Transverse colon (tissue), 4 donors: ENCODE data around the gene INPPL1. TPM values are rescaled to one million over a fixed set of nuclear protein-coding genes. Genes with fewer than 3 reads are reported as not detected.

ENCODE experiments used
- DNase-seq: peaks from one replicate; pipeline ENCODE4 v3.0.0-alpha.2; 2019
- H3K27ac ChIP-seq, 4 donors: fragments of 200-600 bp; sonication (generic); 2 replicates each; pipeline ENCODE4 v1.5.1; 2016 to 2018; ENCODE audit warnings: inconsistent platforms in 4 of 4
- H3K27me3 ChIP-seq: fragments of 200-600 bp; sonication (generic); 2 replicates; pipeline ENCODE4 v1.5.1; 2017; ENCODE audit warnings: inconsistent platforms
- H3K36me3 ChIP-seq, 4 donors: fragments of 200-600 bp; sonication (generic); 2 replicates each; pipeline ENCODE4 v1.5.1; 2017 to 2019; ENCODE audit warnings: inconsistent platforms in 4 of 4
- H3K4me1 ChIP-seq, 4 donors: fragments of 200-600 bp; sonication (generic); 2 replicates each; pipeline ENCODE4 v1.5.1; 2017 to 2020; ENCODE audit warnings: inconsistent platforms in 4 of 4
- H3K4me3 ChIP-seq, 4 donors: fragments of 200-600 bp; sonication (generic); 1 replicate in 1 of 4; 2 replicates in 3 of 4; pipeline versions ENCODE4 v1.5.1 to v1.6.1; 2017 to 2019; ENCODE audit warnings: inconsistent platforms in 4 of 4
- H3K9me3 ChIP-seq, 2 donors: fragments of 200-600 bp; sonication (generic); 2 replicates each; pipeline ENCODE4 v1.5.1; 2017 to 2019; ENCODE audit warnings: inconsistent platforms in 2 of 2
- EP300 ChIP-seq: sonication (generic); formaldehyde crosslinking; IDR thresholded peaks from one replicate; pipeline ENCODE4 v1.6.1; 2017; ENCODE audit warnings: antibody characterized with exemption, low read depth
- POLR2A ChIP-seq: fragments of 450-650 bp; IDR thresholded peaks from one replicate; pipeline ENCODE4 v1.6.1; 2016; ENCODE audit warnings: antibody characterized with exemption, mild to moderate bottlenecking, moderate library complexity
- POLR2AphosphoS5 ChIP-seq, 3 donors: sonication (generic); formaldehyde crosslinking; IDR thresholded peaks; one replicate each; pipeline ENCODE4 v1.6.1; 2016; ENCODE audit warnings: antibody characterized with exemption in 3 of 3
- WGBS, 2 donors: methylation state at CpG; one replicate each; pipeline ENCODE4 v1.1.5; 2018; ENCODE audit warnings: low coverage in 1 of 2; 5-methylcytosine and 5-hydroxymethylcytosine counted together
- in situ Hi-C, 4 donors: fragments of 200-750 bp; cut with MboI; loops; one replicate each; pipeline versions ENCODE4 v1.15.0 to v1.15.1; 2017; ENCODE audit warnings: low sequenced_read_pairs in 3 of 4, low pct_ligation_motif_present in 1 of 4, low pct_unique_long_range_greater_than_20kb in 1 of 4
- intact Hi-C: fragments of 100-400 bp; cut with DNase I; formaldehyde crosslinking; loops from one replicate; pipeline ENCODE4 v1.15.1; 2023; ENCODE audit warnings: low total_unique reads
- total RNA-seq, 4 donors: library from RNA; depleted of rRNA; stranded (reverse); fragments of >200 nt; gene quantifications; one replicate each; pipeline ENCODE4 v1.1.0, GENCODE V29; 2016
- TF ChIP-seq, protein P1 (sequence below), 5 experiments: fragments of 200-600 bp in 3 of 5; fragments of 450-650 bp in 2 of 5; sonication (generic) in 3 of 5; IDR thresholded peaks; 1 replicate in 2 of 5; 2 replicates in 3 of 5; pipeline ENCODE4 v1.5.1; 2016 to 2017; ENCODE audit warnings: antibody characterized with exemption in 5 of 5, inconsistent platforms in 3 of 5, mild to moderate bottlenecking in 2 of 5, moderate library complexity in 1 of 5

INPPL1 gene, protein sequence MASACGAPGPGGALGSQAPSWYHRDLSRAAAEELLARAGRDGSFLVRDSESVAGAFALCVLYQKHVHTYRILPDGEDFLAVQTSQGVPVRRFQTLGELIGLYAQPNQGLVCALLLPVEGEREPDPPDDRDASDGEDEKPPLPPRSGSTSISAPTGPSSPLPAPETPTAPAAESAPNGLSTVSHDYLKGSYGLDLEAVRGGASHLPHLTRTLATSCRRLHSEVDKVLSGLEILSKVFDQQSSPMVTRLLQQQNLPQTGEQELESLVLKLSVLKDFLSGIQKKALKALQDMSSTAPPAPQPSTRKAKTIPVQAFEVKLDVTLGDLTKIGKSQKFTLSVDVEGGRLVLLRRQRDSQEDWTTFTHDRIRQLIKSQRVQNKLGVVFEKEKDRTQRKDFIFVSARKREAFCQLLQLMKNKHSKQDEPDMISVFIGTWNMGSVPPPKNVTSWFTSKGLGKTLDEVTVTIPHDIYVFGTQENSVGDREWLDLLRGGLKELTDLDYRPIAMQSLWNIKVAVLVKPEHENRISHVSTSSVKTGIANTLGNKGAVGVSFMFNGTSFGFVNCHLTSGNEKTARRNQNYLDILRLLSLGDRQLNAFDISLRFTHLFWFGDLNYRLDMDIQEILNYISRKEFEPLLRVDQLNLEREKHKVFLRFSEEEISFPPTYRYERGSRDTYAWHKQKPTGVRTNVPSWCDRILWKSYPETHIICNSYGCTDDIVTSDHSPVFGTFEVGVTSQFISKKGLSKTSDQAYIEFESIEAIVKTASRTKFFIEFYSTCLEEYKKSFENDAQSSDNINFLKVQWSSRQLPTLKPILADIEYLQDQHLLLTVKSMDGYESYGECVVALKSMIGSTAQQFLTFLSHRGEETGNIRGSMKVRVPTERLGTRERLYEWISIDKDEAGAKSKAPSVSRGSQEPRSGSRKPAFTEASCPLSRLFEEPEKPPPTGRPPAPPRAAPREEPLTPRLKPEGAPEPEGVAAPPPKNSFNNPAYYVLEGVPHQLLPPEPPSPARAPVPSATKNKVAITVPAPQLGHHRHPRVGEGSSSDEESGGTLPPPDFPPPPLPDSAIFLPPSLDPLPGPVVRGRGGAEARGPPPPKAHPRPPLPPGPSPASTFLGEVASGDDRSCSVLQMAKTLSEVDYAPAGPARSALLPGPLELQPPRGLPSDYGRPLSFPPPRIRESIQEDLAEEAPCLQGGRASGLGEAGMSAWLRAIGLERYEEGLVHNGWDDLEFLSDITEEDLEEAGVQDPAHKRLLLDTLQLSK
- 100 to 1,000 TPM in 2 of 4 donors, 10 to 100 TPM in 2; 92.8 to 388 (median 157) TPM for total RNA-seq

DNA sequence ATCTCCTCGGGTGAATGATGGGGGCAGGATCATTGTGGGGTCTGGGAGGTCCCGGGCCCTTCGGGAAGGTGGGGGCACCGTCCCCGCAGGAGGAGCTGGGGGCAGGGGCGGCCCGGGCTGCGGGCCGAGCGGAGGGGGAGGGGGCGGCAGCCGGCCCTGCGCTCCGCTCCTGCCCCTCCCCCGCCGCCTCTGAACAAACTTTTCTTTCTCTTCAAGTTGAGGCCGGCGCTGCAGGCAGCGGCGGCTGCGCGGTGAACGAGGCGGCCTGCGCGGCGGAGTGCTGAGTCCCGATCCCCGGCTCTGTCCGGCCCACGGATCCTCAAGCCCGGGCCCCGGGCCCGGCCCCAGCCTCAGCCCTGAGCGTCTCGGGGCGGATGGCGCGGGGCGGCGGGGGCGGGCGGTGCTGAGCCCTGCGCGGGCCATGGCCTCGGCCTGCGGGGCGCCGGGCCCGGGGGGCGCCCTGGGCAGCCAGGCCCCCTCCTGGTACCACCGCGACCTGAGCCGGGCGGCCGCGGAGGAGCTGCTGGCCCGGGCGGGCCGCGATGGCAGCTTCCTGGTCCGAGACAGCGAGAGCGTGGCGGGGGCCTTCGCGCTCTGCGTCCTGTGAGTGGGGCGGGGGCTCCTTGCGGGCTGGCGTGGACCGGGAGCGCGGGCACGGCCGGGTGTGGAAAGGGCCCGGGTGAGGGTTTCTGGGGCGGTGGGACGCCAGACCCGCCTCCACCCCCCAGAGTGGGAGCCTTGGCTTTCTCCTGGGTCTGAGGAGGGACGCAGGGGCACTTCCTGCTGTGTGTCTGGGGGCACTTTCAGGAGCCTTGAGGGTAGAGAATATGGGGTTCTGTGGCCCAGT, at the start of gene INPPL1:
TSS of gene INPPL1 (plus strand) at position 204 of the 847 bp plus-strand sequence. CDS start at position 422, 218 bp downstream.
- Histone ChIP-seq H3K27ac (peak within 1 kb of the TSS; percentile 98 to 100 (median 99)), H3K36me3 (peaks cover 0 to 13% (median 4%) of the 10 kb centered on the region in 4 donors), H3K9me3 (no peaks in the 10 kb centered on the region), H3K4me1 (peaks cover 5 to 27% (median 22%) of the 10 kb centered on the region in 4 donors), H3K27me3 (no peaks in the 10 kb centered on the region), H3K4me3 (peak within 1 kb of the TSS; percentile 86 to 95 (median 88))
- WGBS, 2 donors, result 0% methylated on average over 3 to 62 of the region's 81 CpGs
- in situ Hi-C loops (no loop called here), intact Hi-C loops (no loop called here)
- peak; percentile 64 for DNase-seq
- TF ChIP-seq POLR2AphosphoS5 (IDR thresholded peaks at IDR 0.05), result no peak
- no peak for TF ChIP-seq EP300

DNA sequence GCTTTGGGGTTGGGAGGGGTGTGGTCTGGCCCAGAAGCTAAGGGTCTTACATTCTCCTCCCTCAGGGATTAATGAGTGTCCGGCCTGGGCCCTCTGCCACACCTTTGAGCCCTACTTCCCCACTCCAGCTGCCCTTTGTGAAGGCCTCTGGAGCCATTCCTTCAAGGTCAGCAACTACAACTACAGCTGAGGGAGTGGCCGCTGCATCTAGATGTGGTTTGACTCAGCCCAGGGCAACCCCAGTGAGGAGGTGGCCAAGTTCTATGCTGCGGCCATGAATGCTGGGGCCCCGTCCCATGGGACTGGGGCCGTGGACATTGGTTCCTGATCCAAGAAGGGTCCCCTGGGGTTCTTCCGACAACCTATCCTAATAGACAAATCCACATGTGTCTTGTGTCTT, 46.9 kb upstream of the INPPL1 start:
- Histone ChIP-seq H3K27ac (no peak overlapping the region), H3K27me3 (no peaks in the 10 kb centered on the region), H3K9me3 (no peaks in the 10 kb centered on the region), H3K36me3 (no peaks in the 10 kb centered on the region), H3K4me1 (peaks cover 0 to 25% (median 2%) of the 10 kb centered on the region in 4 donors), H3K4me3 (no peak overlapping the region)
- DNase-seq, result no peak
- 90% methylated on average over 6 of the region's 6 CpGs; no CpG with 5 or more reads in 1 of the 2 donors for WGBS, 2 donors
- intact Hi-C loops (no loop called here), in situ Hi-C loops (no loop called here)
- no peak for TF ChIP-seq POLR2A
- TF ChIP-seq POLR2AphosphoS5 (IDR thresholded peaks at IDR 0.05), result no peak
- no peak for TF ChIP-seq EP300
- TF ChIP-seq, protein P1, sequence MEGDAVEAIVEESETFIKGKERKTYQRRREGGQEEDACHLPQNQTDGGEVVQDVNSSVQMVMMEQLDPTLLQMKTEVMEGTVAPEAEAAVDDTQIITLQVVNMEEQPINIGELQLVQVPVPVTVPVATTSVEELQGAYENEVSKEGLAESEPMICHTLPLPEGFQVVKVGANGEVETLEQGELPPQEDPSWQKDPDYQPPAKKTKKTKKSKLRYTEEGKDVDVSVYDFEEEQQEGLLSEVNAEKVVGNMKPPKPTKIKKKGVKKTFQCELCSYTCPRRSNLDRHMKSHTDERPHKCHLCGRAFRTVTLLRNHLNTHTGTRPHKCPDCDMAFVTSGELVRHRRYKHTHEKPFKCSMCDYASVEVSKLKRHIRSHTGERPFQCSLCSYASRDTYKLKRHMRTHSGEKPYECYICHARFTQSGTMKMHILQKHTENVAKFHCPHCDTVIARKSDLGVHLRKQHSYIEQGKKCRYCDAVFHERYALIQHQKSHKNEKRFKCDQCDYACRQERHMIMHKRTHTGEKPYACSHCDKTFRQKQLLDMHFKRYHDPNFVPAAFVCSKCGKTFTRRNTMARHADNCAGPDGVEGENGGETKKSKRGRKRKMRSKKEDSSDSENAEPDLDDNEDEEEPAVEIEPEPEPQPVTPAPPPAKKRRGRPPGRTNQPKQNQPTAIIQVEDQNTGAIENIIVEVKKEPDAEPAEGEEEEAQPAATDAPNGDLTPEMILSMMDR (IDR thresholded peaks at IDR 0.05), result no peak

DNA sequence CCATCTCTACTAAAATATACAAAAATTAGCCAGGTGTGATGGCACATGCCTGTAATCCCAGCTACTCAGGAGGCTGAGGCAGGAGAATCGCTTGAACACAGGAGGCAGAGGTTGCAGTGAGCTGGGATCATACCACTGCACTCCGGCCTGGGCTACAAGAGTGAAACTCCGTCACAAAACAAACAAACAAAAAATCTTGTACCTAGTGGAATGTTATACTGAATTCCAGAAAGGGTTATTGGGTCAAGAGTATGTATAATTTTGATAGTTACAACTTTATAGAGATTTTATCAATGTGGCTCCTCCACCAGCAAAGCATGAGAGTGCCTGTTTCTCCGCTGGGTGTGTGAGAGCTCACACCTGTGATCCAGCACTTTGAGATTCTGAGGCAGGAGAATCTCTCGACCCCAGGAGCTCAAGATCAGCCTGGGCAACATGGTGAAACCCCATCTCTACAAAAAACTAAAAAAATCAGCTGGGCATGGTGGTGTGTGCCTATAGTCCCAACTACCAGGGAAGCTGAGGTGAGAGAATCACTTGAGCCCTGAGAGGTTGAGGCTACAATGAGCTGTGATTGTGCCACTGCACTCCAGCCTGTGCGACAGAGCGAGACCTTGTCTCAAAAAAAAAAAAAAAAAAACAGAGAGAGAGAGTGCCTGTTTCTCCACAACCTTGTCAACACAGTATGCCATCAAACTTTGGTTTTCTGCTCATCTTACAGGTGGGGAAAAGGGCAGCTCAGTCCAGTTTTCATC, 45.3 kb upstream of the INPPL1 start:
- no peaks in the 10 kb centered on the region for H3K36me3 ChIP-seq
- no peak overlapping the region for H3K27ac ChIP-seq
- in situ Hi-C loops (no loop called here), intact Hi-C loops (no loop called here)
- no peaks in the 10 kb centered on the region for H3K9me3 ChIP-seq
- H3K27me3 ChIP-seq, result no peaks in the 10 kb centered on the region
- H3K4me1 ChIP-seq, result peaks cover 0 to 13% (median 2%) of the 10 kb centered on the region in 4 donors
- no peak overlapping the region for H3K4me3 ChIP-seq
- WGBS, 2 donors, result 85 to 90% methylated on average over 4 to 7 of the region's 7 CpGs
- TF ChIP-seq EP300 (no peak), POLR2AphosphoS5 (IDR thresholded peaks at IDR 0.05) (no peak), POLR2A (no peak)
- TF ChIP-seq, protein P1 (IDR thresholded peaks at IDR 0.05), result no peak
- DNase-seq, result no peak
